Measurements from ENCODE around the gene UCK2.

UCK2 gene

GRCh38 chr1:165858967-165859845 is 31.8 kb downstream of the UCK2 start:
- ChIA-PET CTCF (no interaction called here), POLR2A (no interaction called here)
- DNase-seq (ENCODE audit: extremely low spot score): no peak
- TF ChIP-seq ARNT (IDR thresholded peaks at IDR 0.05) (no peak), L3MBTL2 (conservative IDR thresholded peaks at IDR 0.05) (no peak)

- no peak for TF ChIP-seq ZNF384 (IDR thresholded peaks at IDR 0.05)
- no peak for TF ChIP-seq HDGF (IDR thresholded peaks at IDR 0.05; ENCODE audit: borderline replicate concordance)
- TF ChIP-seq SP1 (IDR thresholded peaks at IDR 0.05): no peak
- TF ChIP-seq ARNT (IDR thresholded peaks at IDR 0.05): no peak
- TF ChIP-seq FOXK2 (IDR thresholded peaks at IDR 0.05): no peak
- TF ChIP-seq FOXM1 (IDR thresholded peaks at IDR 0.05; ENCODE audit: borderline replicate concordance): no peak
- TF ChIP-seq SUZ12 (IDR thresholded peaks at IDR 0.05): no peak
- TF ChIP-seq, protein P1, sequence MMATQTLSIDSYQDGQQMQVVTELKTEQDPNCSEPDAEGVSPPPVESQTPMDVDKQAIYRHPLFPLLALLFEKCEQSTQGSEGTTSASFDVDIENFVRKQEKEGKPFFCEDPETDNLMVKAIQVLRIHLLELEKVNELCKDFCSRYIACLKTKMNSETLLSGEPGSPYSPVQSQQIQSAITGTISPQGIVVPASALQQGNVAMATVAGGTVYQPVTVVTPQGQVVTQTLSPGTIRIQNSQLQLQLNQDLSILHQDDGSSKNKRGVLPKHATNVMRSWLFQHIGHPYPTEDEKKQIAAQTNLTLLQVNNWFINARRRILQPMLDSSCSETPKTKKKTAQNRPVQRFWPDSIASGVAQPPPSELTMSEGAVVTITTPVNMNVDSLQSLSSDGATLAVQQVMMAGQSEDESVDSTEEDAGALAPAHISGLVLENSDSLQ (IDR thresholded peaks at IDR 0.05): no peak
- TF ChIP-seq ELF4 (IDR thresholded peaks at IDR 0.05): no peak
- TF ChIP-seq LEF1 (IDR thresholded peaks at IDR 0.05; ENCODE audit: borderline replicate concordance): no peak
- TF ChIP-seq FOXA1 (IDR thresholded peaks at IDR 0.05): no peak
- no peak for TF ChIP-seq BHLHE40 (IDR thresholded peaks at IDR 0.05; ENCODE audit: borderline replicate concordance)
- no peak for TF ChIP-seq L3MBTL2 (conservative IDR thresholded peaks at IDR 0.05)
- no peak for TF ChIP-seq NFRKB (IDR thresholded peaks at IDR 0.05)
- no peak for TF ChIP-seq TARDBP (IDR thresholded peaks at IDR 0.05)
- CTCF ChIA-PET: no interaction called here
- DNase-seq (ENCODE audit: extremely low spot score): no peak
- POLR2A ChIA-PET: no interaction called here
Observed at GRCh38 chr1:165860065-165860464, 32.7 kb downstream of the UCK2 start.

- CTCF ChIA-PET: no interaction called here
- TF ChIP-seq SP1 (IDR thresholded peaks at IDR 0.05): no peak
- TF ChIP-seq LEF1 (IDR thresholded peaks at IDR 0.05; ENCODE audit: borderline replicate concordance): no peak
- no peak for TF ChIP-seq CTBP1 (IDR thresholded peaks at IDR 0.05; ENCODE audit: borderline replicate concordance)
- TF ChIP-seq SUZ12 (IDR thresholded peaks at IDR 0.05): no peak
- TF ChIP-seq HDGF (IDR thresholded peaks at IDR 0.05; ENCODE audit: borderline replicate concordance): no peak
- no peak for TF ChIP-seq FOXM1 (IDR thresholded peaks at IDR 0.05; ENCODE audit: borderline replicate concordance)
- no peak for TF ChIP-seq ELF4 (IDR thresholded peaks at IDR 0.05)
- TF ChIP-seq, protein P1 (IDR thresholded peaks at IDR 0.05): no peak
- TF ChIP-seq ZNF384 (IDR thresholded peaks at IDR 0.05): no peak
- TF ChIP-seq ARNT (IDR thresholded peaks at IDR 0.05): no peak
- TF ChIP-seq FOXA1 (IDR thresholded peaks at IDR 0.05): no peak
- no peak for TF ChIP-seq BHLHE40 (IDR thresholded peaks at IDR 0.05; ENCODE audit: borderline replicate concordance)
- TF ChIP-seq L3MBTL2 (conservative IDR thresholded peaks at IDR 0.05): no peak
- TF ChIP-seq FOXK2 (IDR thresholded peaks at IDR 0.05): no peak
- TF ChIP-seq NFRKB (IDR thresholded peaks at IDR 0.05): no peak
- no peak for TF ChIP-seq TARDBP (IDR thresholded peaks at IDR 0.05)
- POLR2A ChIA-PET: no interaction called here
- no peak for DNase-seq (ENCODE audit: extremely low spot score)
Observed at GRCh38 chr1:165861911-165862310, 34.5 kb downstream of the UCK2 start.

DNA sequence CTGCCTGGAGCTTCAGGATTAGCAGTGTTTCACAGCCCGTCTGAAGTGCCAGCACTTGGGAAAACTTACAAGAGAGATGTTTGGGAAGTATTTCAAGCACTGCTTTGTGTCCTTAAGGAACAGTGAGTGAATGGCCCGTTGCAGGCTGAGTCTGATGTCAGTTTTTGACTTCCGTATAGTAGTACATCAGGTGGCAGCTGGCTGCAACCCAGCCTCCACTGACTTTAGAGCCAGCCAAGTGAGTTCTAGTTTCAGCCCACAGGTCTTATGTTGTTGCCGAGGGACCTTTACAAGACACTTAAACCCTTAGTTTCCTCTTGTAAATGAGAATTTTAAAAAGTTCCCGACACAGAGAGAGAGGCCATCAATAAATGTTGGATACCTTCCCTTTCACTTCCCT is 35.0 kb downstream of the UCK2 start:
- CTCF ChIA-PET: interaction anchor here (0.5 kb wide), 1 partner anchor 10 kb away, joined by 5 read pairs; no protein-coding TSS in a partner anchor
- TF ChIP-seq TARDBP (IDR thresholded peaks at IDR 0.05) (no peak), FOXM1 (IDR thresholded peaks at IDR 0.05; ENCODE audit: borderline replicate concordance) (no peak), HDGF (IDR thresholded peaks at IDR 0.05; ENCODE audit: borderline replicate concordance) (no peak), NFRKB (IDR thresholded peaks at IDR 0.05) (no peak), SP1 (IDR thresholded peaks at IDR 0.05) (no peak), L3MBTL2 (conservative IDR thresholded peaks at IDR 0.05) (no peak), BHLHE40 (IDR thresholded peaks at IDR 0.05; ENCODE audit: borderline replicate concordance) (no peak), ZNF384 (IDR thresholded peaks at IDR 0.05) (no peak), LEF1 (IDR thresholded peaks at IDR 0.05; ENCODE audit: borderline replicate concordance) (no peak), ARNT (IDR thresholded peaks at IDR 0.05) (no peak), ELF4 (IDR thresholded peaks at IDR 0.05) (no peak), SUZ12 (IDR thresholded peaks at IDR 0.05) (no peak), FOXK2 (IDR thresholded peaks at IDR 0.05) (no peak), CTBP1 (IDR thresholded peaks at IDR 0.05; ENCODE audit: borderline replicate concordance) (no peak)
- DNase-seq (ENCODE audit: extremely low spot score): no peak
- POLR2A ChIA-PET: no interaction called here

- TF ChIP-seq, protein P1 (IDR thresholded peaks at IDR 0.05): no peak
- TF ChIP-seq ELF4 (IDR thresholded peaks at IDR 0.05) (no peak), SUZ12 (IDR thresholded peaks at IDR 0.05) (no peak), ZNF384 (IDR thresholded peaks at IDR 0.05) (no peak), FOXA1 (IDR thresholded peaks at IDR 0.05) (no peak), ARNT (IDR thresholded peaks at IDR 0.05) (no peak), LEF1 (IDR thresholded peaks at IDR 0.05; ENCODE audit: borderline replicate concordance) (no peak), FOXK2 (IDR thresholded peaks at IDR 0.05) (no peak), FOXM1 (IDR thresholded peaks at IDR 0.05; ENCODE audit: borderline replicate concordance) (no peak), BHLHE40 (IDR thresholded peaks at IDR 0.05; ENCODE audit: borderline replicate concordance) (no peak), SP1 (IDR thresholded peaks at IDR 0.05) (no peak), CTBP1 (IDR thresholded peaks at IDR 0.05; ENCODE audit: borderline replicate concordance) (no peak), TARDBP (IDR thresholded peaks at IDR 0.05) (no peak), NFRKB (IDR thresholded peaks at IDR 0.05) (no peak)
- CTCF ChIA-PET: no interaction called here
- POLR2A ChIA-PET: no interaction called here
- DNase-seq (ENCODE audit: extremely low spot score): no peak
Observed at GRCh38 chr1:165863346-165863745, 35.9 kb downstream of the UCK2 start.

Data from HEK293T (cell line).